Mesenchymal stem cell (in vitro differentiated cells and primary cell): ENCODE measurements around the gene IRAK4.

Source experiments
- DNase-seq: peaks from one replicate; pipeline ENCODE4 v3.0.0-alpha.2; 2013
- H2AFZ ChIP-seq: one replicate; pipeline ENCODE4 v1.6.1; 2013; ENCODE audit warnings: low read depth, mild to moderate bottlenecking, control low read depth, inconsistent platforms, low read length, moderate library complexity
- H2AK5ac ChIP-seq: 2 replicates; pipeline ENCODE4 v1.6.1; 2013; ENCODE audit warnings: low read length, moderate library complexity, mild to moderate bottlenecking, inconsistent platforms; ENCODE audit not compliant: severe bottlenecking
- H2BK120ac ChIP-seq: one replicate; pipeline ENCODE4 v1.6.1; 2013; ENCODE audit warnings: low read depth, mild to moderate bottlenecking, inconsistent platforms, low read length, moderate library complexity
- H2BK12ac ChIP-seq, 2 experiments: one replicate each; pipeline ENCODE4 v1.6.1; 2013; ENCODE audit warnings: inconsistent platforms in 2 of 2, low read length in 2 of 2, mild to moderate bottlenecking in 2 of 2, moderate library complexity in 2 of 2, control low read depth in 1 of 2
- H2BK15ac ChIP-seq: one replicate; pipeline ENCODE4 v1.6.1; 2013; ENCODE audit warnings: mild to moderate bottlenecking, low read depth, inconsistent platforms; ENCODE audit not compliant: poor library complexity, severe bottlenecking
- H2BK5ac ChIP-seq: 2 replicates; pipeline ENCODE4 v1.6.1; 2013; ENCODE audit warnings: low read depth, mild to moderate bottlenecking, low read length, control low read depth, inconsistent platforms; ENCODE audit not compliant: poor library complexity, severe bottlenecking
- H3K14ac ChIP-seq, 2 experiments: one replicate each; pipeline ENCODE4 v1.6.1; 2013; ENCODE audit warnings: inconsistent platforms in 2 of 2, low read length in 2 of 2, control low read depth in 1 of 2, mild to moderate bottlenecking in 1 of 2, moderate library complexity in 1 of 2
- H3K18ac ChIP-seq, 2 experiments: one replicate each; pipeline ENCODE4 v1.6.1; 2013; ENCODE audit warnings: inconsistent platforms in 2 of 2, low read length in 2 of 2, control low read depth in 1 of 2, low read depth in 1 of 2, mild to moderate bottlenecking in 1 of 2
- H3K23ac ChIP-seq, 2 experiments: one replicate each; pipeline ENCODE4 v1.6.1; 2013; ENCODE audit warnings: inconsistent platforms in 2 of 2, low read length in 2 of 2, mild to moderate bottlenecking in 2 of 2, moderate library complexity in 2 of 2, control low read depth in 1 of 2
- H3K27ac ChIP-seq: 2 replicates; pipeline ENCODE4 v1.5.1; 2013; ENCODE audit warnings: mild to moderate bottlenecking, moderate library complexity, low read length, control low read depth, inconsistent platforms; ENCODE audit not compliant: poor library complexity, severe bottlenecking
- H3K27me3 ChIP-seq, 2 experiments: 2 replicates each; pipeline versions ENCODE4 v1.6.1 to v1.7.0; 2013; ENCODE audit warnings: low read length in 2 of 2, mild to moderate bottlenecking in 2 of 2, moderate library complexity in 2 of 2, control low read depth in 1 of 2, inconsistent platforms in 1 of 2; ENCODE audit not compliant: control insufficient read depth in 1 of 2, insufficient read depth in 1 of 2
- H3K36me3 ChIP-seq, 2 experiments: 2 replicates each; pipeline versions ENCODE4 v1.6.1 to v1.7.0; 2013; ENCODE audit warnings: low read length in 2 of 2, control low read depth in 1 of 2, inconsistent platforms in 1 of 2, low read depth in 1 of 2, mild to moderate bottlenecking in 1 of 2; ENCODE audit not compliant: insufficient read depth in 2 of 2, control insufficient read depth in 1 of 2
- H3K4ac ChIP-seq, 2 experiments: one replicate each; pipeline ENCODE4 v1.6.1; 2013; ENCODE audit warnings: inconsistent platforms in 2 of 2, low read length in 2 of 2, mild to moderate bottlenecking in 2 of 2, moderate library complexity in 2 of 2, control low read depth in 1 of 2, low read depth in 1 of 2
- H3K4me1 ChIP-seq: 2 replicates; pipeline ENCODE4 v1.6.1; 2013; ENCODE audit warnings: low read depth, low read length, control low read depth; ENCODE audit not compliant: control insufficient read depth, insufficient read depth
- H3K4me2 ChIP-seq: 2 replicates; pipeline ENCODE4 v1.6.1; 2013; ENCODE audit warnings: low read length, mild to moderate bottlenecking, inconsistent platforms; ENCODE audit not compliant: poor library complexity, severe bottlenecking
- H3K4me3 ChIP-seq, 2 experiments: 2 replicates each; pipeline versions ENCODE4 v1.5.1 to v1.7.0; 2013; ENCODE audit warnings: low read length in 2 of 2, mild to moderate bottlenecking in 2 of 2, control low read depth in 1 of 2, low read depth in 1 of 2; ENCODE audit not compliant: insufficient read depth in 1 of 2
- H3K79me1 ChIP-seq: replicated peaks from 2 replicates; pipeline ENCODE4 v1.6.1; 2013; ENCODE audit warnings: mild to moderate bottlenecking, control low read depth, low read length, inconsistent platforms; ENCODE audit not compliant: poor library complexity, severe bottlenecking
- H3K9ac ChIP-seq: 2 replicates; pipeline ENCODE4 v1.7.0; 2013; ENCODE audit warnings: mild to moderate bottlenecking, low read length, moderate library complexity
- H3K9me3 ChIP-seq: 2 replicates; pipeline ENCODE4 v1.7.0; 2013; ENCODE audit warnings: mild to moderate bottlenecking, low read length; ENCODE audit not compliant: control insufficient read depth
- H4K8ac ChIP-seq: one replicate; pipeline ENCODE4 v1.6.1; 2013; ENCODE audit warnings: inconsistent platforms, mild to moderate bottlenecking, low read length, moderate library complexity
- H4K91ac ChIP-seq: one replicate; pipeline ENCODE4 v1.6.1; 2013; ENCODE audit warnings: mild to moderate bottlenecking, low read length, inconsistent platforms
- WGBS: methylation state at CpG from one replicate; pipeline ENCODE4 v1.1.7; 2013; ENCODE audit warnings: mixed read lengths; 5-methylcytosine and 5-hydroxymethylcytosine counted together

Gene IRAK4

DNA sequence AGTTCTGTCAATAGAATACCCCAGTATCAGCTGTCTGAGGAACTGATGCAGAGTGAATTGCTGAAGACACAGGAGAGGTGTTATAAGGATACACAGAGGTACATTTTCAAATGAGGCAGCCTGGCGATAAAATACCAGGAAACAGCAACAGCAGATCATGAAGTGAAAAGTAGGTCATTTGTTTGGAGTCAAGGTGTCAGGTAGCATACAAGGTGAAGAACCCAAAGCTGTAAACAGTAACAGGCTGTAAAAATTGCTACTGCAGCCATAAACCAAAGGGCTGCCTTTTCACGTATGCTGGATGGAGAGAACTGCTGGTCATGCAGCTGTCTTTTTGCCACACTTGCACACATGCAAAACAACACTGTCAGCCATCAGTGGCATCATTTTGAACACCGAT lies 56.7 kb downstream of the IRAK4 start:
- Histone ChIP-seq H3K9ac (no peak overlapping the region), H3K27me3 (no peaks in the 10 kb centered on the region), H3K23ac (no peak overlapping the region), H2BK12ac (no peak overlapping the region), H3K36me3 (no peaks in the 10 kb centered on the region), H2BK120ac (no peak overlapping the region), H3K27ac (no peak overlapping the region), H3K4me3 (no peak overlapping the region), H3K79me1 (no peaks in the 10 kb centered on the region), H3K14ac (no peak overlapping the region), H4K8ac (no peak overlapping the region), H3K18ac (no peak overlapping the region), H2BK15ac (no peak overlapping the region), H4K91ac (no peak overlapping the region), H3K4me2 (no peak overlapping the region), H2AK5ac (no peak overlapping the region), H3K4me1 (no peaks in the 10 kb centered on the region), H2AFZ (no peak overlapping the region), H2BK5ac (no peak overlapping the region), H3K9me3 (no peaks in the 10 kb centered on the region), H3K4ac (no peak overlapping the region)
- WGBS: 79% methylated on average over 3 of the region's 3 CpGs
- DNase-seq: no peak

DNA sequence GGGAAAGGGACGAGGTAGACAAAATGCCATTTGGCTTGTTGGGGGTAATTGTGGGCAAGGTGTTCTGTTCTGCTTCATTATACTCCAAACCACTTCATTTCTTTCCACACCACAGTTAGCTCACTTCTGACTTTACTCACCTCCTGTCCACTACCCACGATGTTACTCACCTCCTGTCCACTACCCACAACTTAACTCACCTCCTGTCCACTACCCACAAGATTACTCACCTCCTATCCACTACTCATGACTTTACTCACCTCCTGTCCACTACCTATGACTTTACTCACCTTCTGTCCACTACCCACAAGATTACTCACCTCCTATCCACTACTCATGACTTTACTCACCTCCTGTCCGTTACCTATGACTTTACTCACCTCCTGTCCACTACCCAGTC lies 57.4 kb downstream of the IRAK4 start:
- no peak overlapping the region for H2BK120ac ChIP-seq
- no peak overlapping the region for H2BK15ac ChIP-seq
- H2BK12ac ChIP-seq: no peak overlapping the region
- H3K4me2 ChIP-seq: no peak overlapping the region
- no peak overlapping the region for H3K14ac ChIP-seq
- H3K4me3 ChIP-seq: no peak overlapping the region
- no peak overlapping the region for H2AFZ ChIP-seq
- H3K27me3 ChIP-seq: no peaks in the 10 kb centered on the region
- H3K9me3 ChIP-seq: no peaks in the 10 kb centered on the region
- no peak overlapping the region for H3K27ac ChIP-seq
- H3K9ac ChIP-seq: no peak overlapping the region
- H3K36me3 ChIP-seq: no peaks in the 10 kb centered on the region
- no peaks in the 10 kb centered on the region for H3K79me1 ChIP-seq
- WGBS: 84% methylated on average over 2 of the region's 3 CpGs
- DNase-seq: no peak
- H4K91ac ChIP-seq: no peak overlapping the region
- H3K23ac ChIP-seq: no peak overlapping the region
- H3K4me1 ChIP-seq: no peaks in the 10 kb centered on the region
- H4K8ac ChIP-seq: no peak overlapping the region
- H2BK5ac ChIP-seq: no peak overlapping the region
- H2AK5ac ChIP-seq: no peak overlapping the region
- H3K18ac ChIP-seq: no peak overlapping the region
- H3K4ac ChIP-seq: no peak overlapping the region

DNA sequence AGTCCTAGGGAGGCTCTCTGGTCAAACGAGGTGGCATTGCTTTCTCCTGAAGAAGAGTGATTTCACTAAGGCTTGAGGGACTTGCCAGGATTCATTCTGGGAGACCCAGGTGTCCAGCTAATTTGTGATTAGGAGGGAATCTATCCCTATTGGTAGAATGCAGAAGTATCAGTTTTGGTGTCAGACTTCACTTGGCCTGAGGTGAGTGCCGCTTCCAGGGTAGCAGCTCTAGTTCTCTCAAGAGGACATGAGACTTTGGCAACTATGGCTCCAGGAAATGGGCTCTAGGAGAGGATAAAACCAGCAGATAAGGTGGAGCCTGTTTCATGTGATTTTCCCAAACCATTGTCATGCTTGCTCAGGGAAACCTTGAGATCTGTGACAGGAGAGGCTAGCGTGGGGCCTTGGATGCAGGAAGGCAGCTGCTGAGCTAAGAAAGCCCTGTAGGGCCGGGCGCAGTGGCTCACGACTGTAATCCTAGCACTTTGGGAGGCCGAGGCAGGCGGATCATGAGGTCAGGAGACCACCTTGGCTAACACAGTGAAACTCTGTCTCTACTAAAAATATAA lies 65.5 kb downstream of the IRAK4 start:
- H3K23ac ChIP-seq: no peak overlapping the region
- no peak overlapping the region for H4K8ac ChIP-seq
- H2BK5ac ChIP-seq: no peak overlapping the region
- H3K9ac ChIP-seq: no peak overlapping the region
- no peaks in the 10 kb centered on the region for H3K27me3 ChIP-seq
- H3K4me2 ChIP-seq: no peak overlapping the region
- no peak overlapping the region for H2BK12ac ChIP-seq
- 96% methylated on average over 8 of the region's 8 CpGs for WGBS
- H3K27ac ChIP-seq: no peak overlapping the region
- no peak overlapping the region for H3K18ac ChIP-seq
- no peaks in the 10 kb centered on the region for H3K79me1 ChIP-seq
- no peak overlapping the region for H4K91ac ChIP-seq
- no peak overlapping the region for H2AFZ ChIP-seq
- H3K9me3 ChIP-seq: no peaks in the 10 kb centered on the region
- H2BK15ac ChIP-seq: no peak overlapping the region
- H3K14ac ChIP-seq: no peak overlapping the region
- no peak overlapping the region for H2AK5ac ChIP-seq
- H3K36me3 ChIP-seq: no peaks in the 10 kb centered on the region
- no peak overlapping the region for H3K4ac ChIP-seq
- no peak overlapping the region for H2BK120ac ChIP-seq
- no peaks in the 10 kb centered on the region for H3K4me1 ChIP-seq
- no peak for DNase-seq
- no peak overlapping the region for H3K4me3 ChIP-seq

DNA sequence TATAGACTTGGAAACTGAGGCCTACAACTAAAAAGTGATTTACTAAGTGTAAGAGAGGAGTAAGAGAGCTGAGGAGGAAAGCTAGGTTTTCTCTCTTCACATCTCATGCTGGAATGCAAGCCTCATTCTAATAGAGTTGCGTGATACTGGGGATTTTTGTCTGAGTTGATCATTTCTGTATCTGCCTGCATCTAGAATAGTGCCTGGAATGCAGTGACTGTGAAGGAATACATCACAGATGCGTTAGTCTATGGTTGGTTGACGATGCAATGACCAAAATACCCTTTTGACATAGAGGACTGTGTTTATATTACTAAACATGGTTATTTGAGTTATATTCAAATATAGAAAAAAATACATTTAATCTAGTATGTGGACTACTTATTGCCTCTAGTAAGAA lies 67.9 kb downstream of the IRAK4 start:
- no peaks in the 10 kb centered on the region for H3K79me1 ChIP-seq
- no peak overlapping the region for H2AFZ ChIP-seq
- no peak for DNase-seq
- H3K23ac ChIP-seq: no peak overlapping the region
- no peak overlapping the region for H2BK120ac ChIP-seq
- H3K4me2 ChIP-seq: no peak overlapping the region
- H4K8ac ChIP-seq: no peak overlapping the region
- H2BK5ac ChIP-seq: no peak overlapping the region
- H2BK12ac ChIP-seq: no peak overlapping the region
- peak overlapping the region; percentile 15 for H3K27ac ChIP-seq
- no peaks in the 10 kb centered on the region for H3K36me3 ChIP-seq
- peaks cover 4% of the 10 kb centered on the region for H3K4me1 ChIP-seq
- no peak overlapping the region for H2AK5ac ChIP-seq
- no peak overlapping the region for H3K4me3 ChIP-seq
- no peaks in the 10 kb centered on the region for H3K9me3 ChIP-seq
- no peak overlapping the region for H3K9ac ChIP-seq
- no peak overlapping the region for H4K91ac ChIP-seq
- H3K18ac ChIP-seq: no peak overlapping the region
- no peak overlapping the region for H3K4ac ChIP-seq
- H2BK15ac ChIP-seq: no peak overlapping the region
- H3K27me3 ChIP-seq: no peaks in the 10 kb centered on the region
- H3K14ac ChIP-seq: no peak overlapping the region
- WGBS: 88% methylated on average over 1 of the region's 3 CpGs
